GM23338 (cell line): ENCODE data around the gene STK4. TPM values are rescaled to one million over a fixed set of nuclear protein-coding genes. Genes with fewer than 3 reads are reported as not detected.

Experiments
- ATAC-seq: fragments of 200-7000 bp; cut with Tn5 transposase; 3 replicates; pipeline ENCODE4 v1.9.1; 2020
- DNase-seq: peaks from one replicate; pipeline ENCODE4 v3.0.0-alpha.2; 2015; ENCODE audit warnings: low spot score
- H2AFZ ChIP-seq: fragments of 200-600 bp; sonication (generic); 2 replicates; pipeline ENCODE4 v1.8.0; 2016; ENCODE audit warnings: antibody characterized with exemption, mild to moderate bottlenecking, moderate library complexity
- H3F3A ChIP-seq: fragments of 200-600 bp; sonication (generic); replicated peaks from 2 replicates; pipeline ENCODE4 v1.8.0; 2017; ENCODE audit warnings: antibody characterized with exemption, mixed run types, low read depth
- H3K27ac ChIP-seq: fragments of 200-600 bp; sonication (generic); 2 replicates; pipeline ENCODE4 v1.6.1; 2016; ENCODE audit warnings: low read depth
- H3K27me3 ChIP-seq: fragments of 200-600 bp; sonication (generic); 2 replicates; pipeline ENCODE4 v1.8.0; 2016; ENCODE audit warnings: mild to moderate bottlenecking, mixed run types, moderate library complexity; ENCODE audit not compliant: insufficient read depth
- H3K36me3 ChIP-seq: fragments of 200-600 bp; sonication (generic); 2 replicates; pipeline ENCODE4 v1.8.0; 2016; ENCODE audit warnings: mild to moderate bottlenecking; ENCODE audit not compliant: insufficient read depth
- H3K4me1 ChIP-seq: fragments of 200-600 bp; sonication (generic); 2 replicates; pipeline ENCODE4 v1.8.0; 2016; ENCODE audit warnings: mild to moderate bottlenecking, moderate library complexity; ENCODE audit not compliant: insufficient read depth
- H3K4me2 ChIP-seq: fragments of 200-600 bp; sonication (generic); 2 replicates; pipeline ENCODE4 v1.7.1; 2017; ENCODE audit warnings: mixed run types
- H3K4me3 ChIP-seq: fragments of 200-600 bp; sonication (generic); 2 replicates; pipeline ENCODE4 v1.6.1; 2016; ENCODE audit warnings: mixed run types
- H3K79me2 ChIP-seq: fragments of 200-600 bp; sonication (generic); replicated peaks from 2 replicates; pipeline ENCODE4 v1.8.0; 2017; ENCODE audit warnings: mild to moderate bottlenecking; ENCODE audit not compliant: insufficient read depth
- H3K9me2 ChIP-seq: fragments of 200-600 bp; sonication (generic); 2 replicates; pipeline ENCODE4 v1.8.0; 2017; ENCODE audit not compliant: insufficient read depth
- H4K20me1 ChIP-seq: fragments of 200-600 bp; sonication (generic); replicated peaks from 2 replicates; pipeline ENCODE4 v1.8.0; 2017; ENCODE audit warnings: mild to moderate bottlenecking; ENCODE audit not compliant: insufficient read depth
- H3K27ac Mint-ChIP-seq: 2 replicates; pipeline ENCODE4 v1.8.0; 2020; ENCODE audit warnings: inconsistent platforms, mild to moderate bottlenecking, moderate library complexity, mixed read lengths
- H3K27me3 Mint-ChIP-seq: 3 replicates; pipeline ENCODE4 v1.8.0; 2022; ENCODE audit warnings: low read depth, mild to moderate bottlenecking, moderate library complexity, mixed read lengths, inconsistent platforms; ENCODE audit not compliant: insufficient read depth, poor library complexity
- H3K36me3 Mint-ChIP-seq: 3 replicates; pipeline ENCODE4 v1.8.0; 2021; ENCODE audit warnings: low read depth, mild to moderate bottlenecking, inconsistent platforms, moderate library complexity, mixed read lengths
- H3K4me1 Mint-ChIP-seq: 3 replicates; pipeline ENCODE4 v1.8.0; 2020; ENCODE audit warnings: mild to moderate bottlenecking, inconsistent platforms, mixed read lengths
- H3K4me3 Mint-ChIP-seq: 3 replicates; pipeline ENCODE4 v1.8.0; 2021; ENCODE audit warnings: moderate library complexity, mild to moderate bottlenecking, inconsistent platforms, mixed read lengths
- H3K9me3 Mint-ChIP-seq: 3 replicates; pipeline ENCODE4 v1.8.0; 2020; ENCODE audit warnings: moderate library complexity, mild to moderate bottlenecking, inconsistent platforms, mixed read lengths
- EZH2 ChIP-seq: fragments of 200-600 bp; sonication (generic); IDR thresholded peaks from one replicate; pipeline ENCODE4 v1.8.0; 2017; ENCODE audit warnings: antibody characterized with exemption, mild to moderate bottlenecking, low read depth; ENCODE audit not compliant: unreplicated experiment
- EZH2phosphoT487 ChIP-seq: fragments of 200-600 bp; sonication (generic); IDR thresholded peaks from one replicate; pipeline ENCODE4 v1.8.1; 2018; ENCODE audit warnings: antibody characterized with exemption; ENCODE audit not compliant: unreplicated experiment
- JUNB ChIP-seq: IDR thresholded peaks from one replicate; pipeline ENCODE4 v1.6.1; 2016; ENCODE audit warnings: antibody characterized with exemption; ENCODE audit not compliant: unreplicated experiment
- NANOG ChIP-seq: IDR thresholded peaks from 2 replicates; pipeline ENCODE4 v1.6.1; 2016; ENCODE audit warnings: antibody characterized with exemption, borderline replicate concordance
- POLR2AphosphoS5 ChIP-seq: IDR thresholded peaks from 2 replicates; pipeline ENCODE4 v1.6.1; 2016; ENCODE audit warnings: antibody characterized with exemption, low read depth
- STAT1 ChIP-seq: IDR thresholded peaks from one replicate; pipeline ENCODE4 v1.6.1; 2016; ENCODE audit warnings: antibody characterized with exemption; ENCODE audit not compliant: unreplicated experiment
- ZNF114 ChIP-seq: fragments of 250-450 bp; sonication (Bioruptor Pico); IDR thresholded peaks from 2 replicates; pipeline ENCODE4 v1.5.0; 2020; ENCODE audit warnings: mild to moderate bottlenecking, moderate library complexity
- ZNF331 ChIP-seq: fragments of 250-450 bp; sonication (Bioruptor Pico); IDR thresholded peaks from 2 replicates; pipeline ENCODE4 v1.5.0; 2020; ENCODE audit warnings: low read depth, mild to moderate bottlenecking, moderate library complexity
- polyA plus RNA-seq: library from polyadenylated mRNA; unstranded; fragments of >200 nt; fragmentation: Nextera tagmentation; extraction: Ambion mirVana; gene quantifications from 2 replicates; pipeline ENCODE4 v1.2.1, GENCODE V29; 2016
- total RNA-seq: library from RNA; depleted of rRNA; stranded (reverse); fragments of >200 nt; shearing (Covaris generic); gene quantifications from 2 replicates; pipeline ENCODE4 v1.2.3, GENCODE V29; 2014
- TF ChIP-seq, protein P1 (sequence below), 2 experiments: fragments of 200-600 bp in 1 of 2; sonication (generic) in 1 of 2; conservative IDR thresholded peaks; 2 replicates each; pipeline versions ENCODE4 v1.5.1 to v1.6.1; 2016 to 2017; ENCODE audit warnings: antibody characterized with exemption in 2 of 2, low read depth in 2 of 2, mild to moderate bottlenecking in 2 of 2, moderate library complexity in 1 of 2
- TF ChIP-seq, protein P2 (sequence below): IDR thresholded peaks from 2 replicates; pipeline ENCODE4 v1.6.1; 2016; ENCODE audit warnings: antibody characterized with exemption
- TF ChIP-seq, protein P3 (sequence below): IDR thresholded peaks from one replicate; pipeline ENCODE4 v1.6.1; 2018; ENCODE audit warnings: antibody characterized with exemption; ENCODE audit not compliant: unreplicated experiment

STK4 gene
- total and polyA plus RNA-seq, 2 experiments from 2014 or later, result 37.7 to 58.7 TPM

DNA sequence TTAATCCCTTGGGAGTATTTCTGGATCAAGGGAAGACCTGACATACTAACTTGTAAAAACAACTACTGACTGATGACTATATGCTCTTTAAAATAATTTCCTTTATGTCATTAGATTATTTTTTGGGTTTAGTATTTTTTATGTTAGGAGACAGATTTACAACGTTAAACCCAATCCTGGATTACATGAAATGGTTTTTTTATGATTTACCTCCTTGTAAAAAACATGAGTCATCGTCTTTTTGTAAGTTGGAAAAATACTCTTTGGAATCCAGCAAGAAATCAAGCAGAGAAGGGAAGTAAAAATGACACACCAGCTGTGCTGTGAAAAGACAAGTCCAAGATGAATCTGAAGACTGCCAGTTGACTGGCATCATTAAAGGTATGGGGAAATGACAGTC, 6.7 kb downstream of the STK4 start (continued):
- TF ChIP-seq, protein P1, sequence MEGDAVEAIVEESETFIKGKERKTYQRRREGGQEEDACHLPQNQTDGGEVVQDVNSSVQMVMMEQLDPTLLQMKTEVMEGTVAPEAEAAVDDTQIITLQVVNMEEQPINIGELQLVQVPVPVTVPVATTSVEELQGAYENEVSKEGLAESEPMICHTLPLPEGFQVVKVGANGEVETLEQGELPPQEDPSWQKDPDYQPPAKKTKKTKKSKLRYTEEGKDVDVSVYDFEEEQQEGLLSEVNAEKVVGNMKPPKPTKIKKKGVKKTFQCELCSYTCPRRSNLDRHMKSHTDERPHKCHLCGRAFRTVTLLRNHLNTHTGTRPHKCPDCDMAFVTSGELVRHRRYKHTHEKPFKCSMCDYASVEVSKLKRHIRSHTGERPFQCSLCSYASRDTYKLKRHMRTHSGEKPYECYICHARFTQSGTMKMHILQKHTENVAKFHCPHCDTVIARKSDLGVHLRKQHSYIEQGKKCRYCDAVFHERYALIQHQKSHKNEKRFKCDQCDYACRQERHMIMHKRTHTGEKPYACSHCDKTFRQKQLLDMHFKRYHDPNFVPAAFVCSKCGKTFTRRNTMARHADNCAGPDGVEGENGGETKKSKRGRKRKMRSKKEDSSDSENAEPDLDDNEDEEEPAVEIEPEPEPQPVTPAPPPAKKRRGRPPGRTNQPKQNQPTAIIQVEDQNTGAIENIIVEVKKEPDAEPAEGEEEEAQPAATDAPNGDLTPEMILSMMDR (conservative IDR thresholded peaks at IDR 0.05; ENCODE audit: low read depth in 2 of 2), result no peak
- TF ChIP-seq EZH2phosphoT487 (no peak), POLR2AphosphoS5 (no peak), ZNF331 (CRISPR knock-in tag) (no peak), JUNB (no peak), EZH2 (no peak), ZNF114 (no peak), STAT1 (no peak), NANOG (no peak)
- TF ChIP-seq, protein P2, sequence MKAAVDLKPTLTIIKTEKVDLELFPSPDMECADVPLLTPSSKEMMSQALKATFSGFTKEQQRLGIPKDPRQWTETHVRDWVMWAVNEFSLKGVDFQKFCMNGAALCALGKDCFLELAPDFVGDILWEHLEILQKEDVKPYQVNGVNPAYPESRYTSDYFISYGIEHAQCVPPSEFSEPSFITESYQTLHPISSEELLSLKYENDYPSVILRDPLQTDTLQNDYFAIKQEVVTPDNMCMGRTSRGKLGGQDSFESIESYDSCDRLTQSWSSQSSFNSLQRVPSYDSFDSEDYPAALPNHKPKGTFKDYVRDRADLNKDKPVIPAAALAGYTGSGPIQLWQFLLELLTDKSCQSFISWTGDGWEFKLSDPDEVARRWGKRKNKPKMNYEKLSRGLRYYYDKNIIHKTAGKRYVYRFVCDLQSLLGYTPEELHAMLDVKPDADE, result no peak
- TF ChIP-seq, protein P3, sequence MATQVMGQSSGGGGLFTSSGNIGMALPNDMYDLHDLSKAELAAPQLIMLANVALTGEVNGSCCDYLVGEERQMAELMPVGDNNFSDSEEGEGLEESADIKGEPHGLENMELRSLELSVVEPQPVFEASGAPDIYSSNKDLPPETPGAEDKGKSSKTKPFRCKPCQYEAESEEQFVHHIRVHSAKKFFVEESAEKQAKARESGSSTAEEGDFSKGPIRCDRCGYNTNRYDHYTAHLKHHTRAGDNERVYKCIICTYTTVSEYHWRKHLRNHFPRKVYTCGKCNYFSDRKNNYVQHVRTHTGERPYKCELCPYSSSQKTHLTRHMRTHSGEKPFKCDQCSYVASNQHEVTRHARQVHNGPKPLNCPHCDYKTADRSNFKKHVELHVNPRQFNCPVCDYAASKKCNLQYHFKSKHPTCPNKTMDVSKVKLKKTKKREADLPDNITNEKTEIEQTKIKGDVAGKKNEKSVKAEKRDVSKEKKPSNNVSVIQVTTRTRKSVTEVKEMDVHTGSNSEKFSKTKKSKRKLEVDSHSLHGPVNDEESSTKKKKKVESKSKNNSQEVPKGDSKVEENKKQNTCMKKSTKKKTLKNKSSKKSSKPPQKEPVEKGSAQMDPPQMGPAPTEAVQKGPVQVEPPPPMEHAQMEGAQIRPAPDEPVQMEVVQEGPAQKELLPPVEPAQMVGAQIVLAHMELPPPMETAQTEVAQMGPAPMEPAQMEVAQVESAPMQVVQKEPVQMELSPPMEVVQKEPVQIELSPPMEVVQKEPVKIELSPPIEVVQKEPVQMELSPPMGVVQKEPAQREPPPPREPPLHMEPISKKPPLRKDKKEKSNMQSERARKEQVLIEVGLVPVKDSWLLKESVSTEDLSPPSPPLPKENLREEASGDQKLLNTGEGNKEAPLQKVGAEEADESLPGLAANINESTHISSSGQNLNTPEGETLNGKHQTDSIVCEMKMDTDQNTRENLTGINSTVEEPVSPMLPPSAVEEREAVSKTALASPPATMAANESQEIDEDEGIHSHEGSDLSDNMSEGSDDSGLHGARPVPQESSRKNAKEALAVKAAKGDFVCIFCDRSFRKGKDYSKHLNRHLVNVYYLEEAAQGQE, result no peak

DNA sequence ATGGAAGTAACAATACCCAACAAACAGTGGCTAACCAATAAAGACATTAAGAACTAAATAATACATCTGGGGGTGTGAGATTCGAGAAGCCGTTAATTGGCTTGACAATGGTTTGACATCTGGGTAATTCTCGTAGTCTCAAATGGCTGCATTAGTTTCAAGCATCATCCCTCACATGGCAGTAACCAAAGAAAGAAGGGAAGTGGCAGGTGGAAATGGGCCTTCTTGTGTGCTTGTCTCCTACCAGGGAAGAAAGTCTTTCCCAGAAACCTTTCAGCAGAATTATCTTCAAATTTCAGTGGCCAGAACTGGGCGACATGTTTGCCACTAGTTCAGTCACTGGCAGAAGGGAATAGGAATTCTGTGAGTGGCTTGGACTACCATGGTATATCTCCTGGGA, 10.4 kb downstream of the STK4 start:
- Mint-ChIP-seq H3K4me3 (no peak overlapping the region), H3K36me3 (peaks cover 40% of the 10 kb centered on the region; the same call in 2 of the 3 replicates), H3K27me3 (no peaks in the 10 kb centered on the region), H3K9me3 (no peaks in the 10 kb centered on the region), H3K27ac (no peak overlapping the region), H3K4me1 (no peaks in the 10 kb centered on the region)
- no peak for TF ChIP-seq EZH2phosphoT487
- TF ChIP-seq, protein P1 (conservative IDR thresholded peaks at IDR 0.05; ENCODE audit: low read depth in 2 of 2), result no peak
- no peak overlapping the region for H2AFZ ChIP-seq
- H3K4me1 ChIP-seq, result no peaks in the 10 kb centered on the region
- H3K36me3 ChIP-seq, result peaks cover 36% of the 10 kb centered on the region
- H3K79me2 ChIP-seq, result no peaks in the 10 kb centered on the region
- no peaks in the 10 kb centered on the region for H3K27me3 ChIP-seq
- H3K9me2 ChIP-seq, result no peaks in the 10 kb centered on the region
- H3K4me3 ChIP-seq, result no peak overlapping the region
- no peaks in the 10 kb centered on the region for H3F3A ChIP-seq
- H4K20me1 ChIP-seq, result peaks cover 5% of the 10 kb centered on the region
- H3K4me2 ChIP-seq, result no peak overlapping the region
- no peak overlapping the region for H3K27ac ChIP-seq
- ATAC-seq (no peak), DNase-seq (no peak)
